H9 (cell line): ENCODE data around the gene TRIM59. TPM values are rescaled to one million over a fixed set of nuclear protein-coding genes. Genes with fewer than 3 reads are reported as not detected.
A peak's percentile ranks its signal among the peaks of the same experiment; 100 is the strongest.

Experiments used
- DNase-seq: peaks from one replicate; pipeline ENCODE4 v3.0.0-alpha.2; 2017
- H2AFZ ChIP-seq: one replicate; pipeline ENCODE4 v1.6.1; 2013; ENCODE audit warnings: mild to moderate bottlenecking, low read length, control low read depth, moderate library complexity
- H2AK5ac ChIP-seq: 2 replicates; pipeline ENCODE4 v1.6.1; 2013; ENCODE audit warnings: low read length, control low read depth, mixed read lengths; ENCODE audit not compliant: insufficient read length
- H2BK120ac ChIP-seq: one replicate; pipeline ENCODE4 v1.6.1; 2013; ENCODE audit warnings: low read depth, mild to moderate bottlenecking, low read length, control low read depth, inconsistent platforms; ENCODE audit not compliant: poor library complexity, severe bottlenecking
- H2BK12ac ChIP-seq: 2 replicates; pipeline ENCODE4 v1.6.1; 2013; ENCODE audit warnings: low read length, control low read depth, mixed read lengths, low read depth; ENCODE audit not compliant: insufficient read length
- H2BK15ac ChIP-seq: 2 replicates; pipeline ENCODE4 v1.6.1; 2013; ENCODE audit warnings: low read depth, low read length, control low read depth
- H2BK20ac ChIP-seq: one replicate; pipeline ENCODE4 v1.6.1; 2013; ENCODE audit warnings: low read depth, mild to moderate bottlenecking, low read length, control low read depth, inconsistent platforms; ENCODE audit not compliant: poor library complexity, severe bottlenecking
- H2BK5ac ChIP-seq: 2 replicates; pipeline ENCODE4 v1.6.1; 2013; ENCODE audit warnings: low read length, control low read depth, mixed read lengths; ENCODE audit not compliant: insufficient read length
- H3K14ac ChIP-seq: 2 replicates; pipeline ENCODE4 v1.6.1; 2013; ENCODE audit warnings: low read length, control low read depth; ENCODE audit not compliant: insufficient read depth
- H3K18ac ChIP-seq: 2 replicates; pipeline ENCODE4 v1.6.1; 2013; ENCODE audit warnings: low read depth, mild to moderate bottlenecking, mixed read lengths, low read length, control low read depth; ENCODE audit not compliant: insufficient read length
- H3K23ac ChIP-seq: 2 replicates; pipeline ENCODE4 v1.6.1; 2013; ENCODE audit warnings: low read length, control low read depth, mixed read lengths, low read depth; ENCODE audit not compliant: insufficient read length
- H3K23me2 ChIP-seq: 2 replicates; pipeline ENCODE4 v1.6.1; 2013; ENCODE audit warnings: low read depth, mild to moderate bottlenecking, mixed read lengths, low read length, control low read depth; ENCODE audit not compliant: insufficient read length, poor library complexity, severe bottlenecking
- H3K27ac ChIP-seq: 2 replicates; pipeline ENCODE4 v1.5.1; 2013; ENCODE audit warnings: low read length, control low read depth, mixed read lengths, low read depth; ENCODE audit not compliant: insufficient read length
- H3K27me3 ChIP-seq: 2 replicates; pipeline ENCODE4 v1.6.1; 2013; ENCODE audit warnings: low read length, control low read depth, inconsistent platforms; ENCODE audit not compliant: insufficient read depth
- H3K4ac ChIP-seq: 2 replicates; pipeline ENCODE4 v1.6.1; 2013; ENCODE audit warnings: low read depth, mild to moderate bottlenecking, control low read depth, inconsistent platforms, low read length, moderate library complexity
- H3K4me1 ChIP-seq: 2 replicates; pipeline ENCODE4 v1.6.1; 2013; ENCODE audit warnings: low read length, control low read depth, inconsistent platforms; ENCODE audit not compliant: insufficient read depth
- H3K4me2 ChIP-seq: 2 replicates; pipeline ENCODE4 v1.6.1; 2013; ENCODE audit warnings: low read length, control low read depth, mixed read lengths; ENCODE audit not compliant: insufficient read length, insufficient read depth
- H3K56ac ChIP-seq: 2 replicates; pipeline ENCODE4 v1.6.1; 2013; ENCODE audit warnings: low read depth, mild to moderate bottlenecking, mixed read lengths, low read length, control low read depth; ENCODE audit not compliant: insufficient read length
- H3K79me1 ChIP-seq: 2 replicates; pipeline ENCODE4 v1.6.1; 2013; ENCODE audit warnings: low read depth, mild to moderate bottlenecking, moderate library complexity, low read length, control low read depth, inconsistent platforms; ENCODE audit not compliant: insufficient read depth, poor library complexity, severe bottlenecking
- H3K79me2 ChIP-seq: 2 replicates; pipeline ENCODE4 v1.6.1; 2013; ENCODE audit warnings: low read length, control low read depth, inconsistent platforms; ENCODE audit not compliant: insufficient read depth
- H3K9ac ChIP-seq: 2 replicates; pipeline ENCODE4 v1.6.1; 2013; ENCODE audit warnings: low read length, control low read depth, mixed read lengths; ENCODE audit not compliant: insufficient read length; ENCODE audit errors: extremely low read depth
- H3K9me3 ChIP-seq: one replicate; pipeline ENCODE4 v1.6.1; 2013; ENCODE audit warnings: low read depth, low read length, inconsistent platforms; ENCODE audit not compliant: control insufficient read depth
- H3T11ph ChIP-seq: one replicate; pipeline ENCODE4 v1.6.1; 2013; ENCODE audit warnings: mild to moderate bottlenecking, low read length, control low read depth, inconsistent platforms
- H4K20me1 ChIP-seq: one replicate; pipeline ENCODE4 v1.6.1; 2013; ENCODE audit not compliant: control insufficient read depth, insufficient read length, insufficient read depth
- H4K5ac ChIP-seq: 2 replicates; pipeline ENCODE4 v1.6.1; 2013; ENCODE audit warnings: low read depth, mild to moderate bottlenecking, mixed read lengths, low read length, control low read depth; ENCODE audit not compliant: insufficient read length
- H4K8ac ChIP-seq: replicated peaks from 2 replicates; pipeline ENCODE4 v1.6.1; 2013; ENCODE audit warnings: low read length, control low read depth, mixed read lengths, low read depth; ENCODE audit not compliant: insufficient read length
- H4K91ac ChIP-seq: 2 replicates; pipeline ENCODE4 v1.6.1; 2013; ENCODE audit warnings: low read depth, mild to moderate bottlenecking, moderate library complexity, mixed read lengths, low read length, control low read depth; ENCODE audit not compliant: insufficient read length
- H3K27ac Mint-ChIP-seq, 3 experiments: 2 replicates in 2 of 3; 3 replicates in 1 of 3; pipeline ENCODE4 v1.8.0; 2020 to 2021; ENCODE audit warnings: mixed read lengths in 3 of 3, mild to moderate bottlenecking in 1 of 3, moderate library complexity in 1 of 3
- H3K27me3 Mint-ChIP-seq: 2 replicates; pipeline ENCODE4 v1.8.0; 2021; ENCODE audit warnings: low read depth, mild to moderate bottlenecking, moderate library complexity, mixed read lengths
- H3K36me3 Mint-ChIP-seq, 3 experiments: 2 replicates in 2 of 3; 3 replicates in 1 of 3; pipeline ENCODE4 v1.8.0; 2020 to 2021; ENCODE audit warnings: low read depth in 3 of 3, mixed read lengths in 3 of 3; ENCODE audit not compliant: insufficient read depth in 1 of 3
- H3K4me1 Mint-ChIP-seq, 2 experiments: 2 replicates each; pipeline ENCODE4 v1.8.0; 2020; ENCODE audit warnings: mixed read lengths in 2 of 2
- H3K4me3 Mint-ChIP-seq, 2 experiments: 2 replicates in 1 of 2; 3 replicates in 1 of 2; pipeline ENCODE4 v1.8.0; 2020 to 2021; ENCODE audit warnings: mild to moderate bottlenecking in 2 of 2, mixed read lengths in 2 of 2, moderate library complexity in 1 of 2
- H3K9me3 Mint-ChIP-seq, 2 experiments: 2 replicates in 1 of 2; 3 replicates in 1 of 2; pipeline ENCODE4 v1.8.0; 2020; ENCODE audit warnings: mild to moderate bottlenecking in 2 of 2, mixed read lengths in 2 of 2, moderate library complexity in 1 of 2
- whole genome bisulfite sequencing: extraction: QIAGEN DNeasy Blood & Tissue Kit; methylation state at CpG from one replicate; pipeline ENCODE4 v1.1.7; 2013; ENCODE audit warnings: missing lambda C conversion rate, low lambda C conversion rate, mixed read lengths; ENCODE audit not compliant: insufficient read length; ENCODE audit errors: extremely low coverage; 5-methylcytosine and 5-hydroxymethylcytosine counted together
- total RNA-seq: library from RNA; stranded (reverse); gene quantifications from 2 replicates; pipeline ENCODE4 v1.2.1, GENCODE V29; 2021
- TF ChIP-seq, protein P1 (sequence below): fragments of 200-600 bp; sonication (generic); conservative IDR thresholded peaks from 3 replicates; pipeline ENCODE4 v1.8.0; 2021; ENCODE audit warnings: antibody characterized with exemption, mild to moderate bottlenecking

The TRIM59 gene
- total RNA-seq, 1 experiment from 2014 or later, result 47.6 TPM

DNA sequence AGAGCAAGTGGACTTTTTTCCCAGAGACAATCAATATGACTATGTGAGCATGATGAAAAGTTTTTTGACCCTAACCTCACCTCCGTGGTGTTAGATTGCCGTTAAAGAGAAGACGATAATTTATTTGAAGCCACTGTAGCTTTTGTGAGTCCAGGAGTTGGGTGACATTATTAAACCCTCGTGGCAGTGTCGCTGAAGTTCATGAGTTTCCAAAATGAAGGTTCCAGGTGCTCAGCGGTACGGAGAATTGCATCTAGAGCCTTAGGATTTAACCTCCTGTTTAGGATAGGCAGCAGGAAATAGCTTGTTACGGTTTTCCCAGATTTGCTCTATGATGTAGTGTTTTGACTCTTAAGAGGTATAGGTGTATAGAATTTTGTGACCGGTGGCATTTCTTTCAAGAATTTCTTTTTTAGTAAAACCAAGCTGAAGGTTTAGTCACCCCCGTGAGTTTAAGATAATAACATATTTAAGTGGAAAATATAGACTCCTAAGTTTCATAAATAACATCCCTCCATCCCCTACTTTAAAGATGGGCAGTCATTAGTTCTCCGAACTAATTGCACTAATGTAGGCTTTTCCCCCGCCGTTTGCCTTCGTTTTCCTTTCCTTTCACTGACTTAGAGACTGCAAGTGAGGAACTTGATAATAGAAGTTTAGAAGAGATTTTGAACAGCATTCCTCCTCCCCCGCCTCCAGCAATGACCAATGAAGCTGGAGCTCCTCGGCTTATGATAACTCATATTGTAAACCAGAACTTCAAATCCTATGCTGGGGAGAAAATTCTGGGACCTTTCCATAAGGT is 48.1 kb downstream of the TRIM59 start:
- H3K23me2 ChIP-seq, result peaks cover 10% of the 10 kb centered on the region
- Mint-ChIP-seq H3K9me3 (peaks cover 0 to 4% of the 10 kb centered on the region in 2 experiments; a peak in 1 of 5 replicates), H3K27ac (peak overlapping the region; percentile 82 to 95 (median 83); a peak in 5 of 7 replicates), H3K27me3 (peaks cover 3% of the 10 kb centered on the region; the same call in 1 of the 2 replicates), H3K36me3 (peaks cover 23 to 42% (median 38%) of the 10 kb centered on the region in 3 experiments), H3K4me3 (peak overlapping the region; percentile 94 to 98), H3K4me1 (peaks cover 34 to 39% of the 10 kb centered on the region in 2 experiments)
- no peak overlapping the region for H3K4ac ChIP-seq
- H3T11ph ChIP-seq, result no peak overlapping the region
- no peak overlapping the region for H2BK12ac ChIP-seq
- no peaks in the 10 kb centered on the region for H3K79me1 ChIP-seq
- TF ChIP-seq, protein P1, sequence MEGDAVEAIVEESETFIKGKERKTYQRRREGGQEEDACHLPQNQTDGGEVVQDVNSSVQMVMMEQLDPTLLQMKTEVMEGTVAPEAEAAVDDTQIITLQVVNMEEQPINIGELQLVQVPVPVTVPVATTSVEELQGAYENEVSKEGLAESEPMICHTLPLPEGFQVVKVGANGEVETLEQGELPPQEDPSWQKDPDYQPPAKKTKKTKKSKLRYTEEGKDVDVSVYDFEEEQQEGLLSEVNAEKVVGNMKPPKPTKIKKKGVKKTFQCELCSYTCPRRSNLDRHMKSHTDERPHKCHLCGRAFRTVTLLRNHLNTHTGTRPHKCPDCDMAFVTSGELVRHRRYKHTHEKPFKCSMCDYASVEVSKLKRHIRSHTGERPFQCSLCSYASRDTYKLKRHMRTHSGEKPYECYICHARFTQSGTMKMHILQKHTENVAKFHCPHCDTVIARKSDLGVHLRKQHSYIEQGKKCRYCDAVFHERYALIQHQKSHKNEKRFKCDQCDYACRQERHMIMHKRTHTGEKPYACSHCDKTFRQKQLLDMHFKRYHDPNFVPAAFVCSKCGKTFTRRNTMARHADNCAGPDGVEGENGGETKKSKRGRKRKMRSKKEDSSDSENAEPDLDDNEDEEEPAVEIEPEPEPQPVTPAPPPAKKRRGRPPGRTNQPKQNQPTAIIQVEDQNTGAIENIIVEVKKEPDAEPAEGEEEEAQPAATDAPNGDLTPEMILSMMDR, result no peak
- no peaks in the 10 kb centered on the region for H3K27me3 ChIP-seq
- peak overlapping the region; percentile 90 for H3K9ac ChIP-seq
- no peak overlapping the region for H2BK20ac ChIP-seq
- H4K8ac ChIP-seq, result no peak overlapping the region
- H2AFZ ChIP-seq, result no peak overlapping the region
- peaks cover 32% of the 10 kb centered on the region; the same call in 1 of the 2 replicates for H3K79me2 ChIP-seq
- no peak overlapping the region for H3K56ac ChIP-seq
- H2BK15ac ChIP-seq, result no peak overlapping the region
- H3K23ac ChIP-seq, result no peak overlapping the region
- no peaks in the 10 kb centered on the region for H3K9me3 ChIP-seq
- H4K5ac ChIP-seq, result no peak overlapping the region
- H4K20me1 ChIP-seq, result no peaks in the 10 kb centered on the region
- no peak overlapping the region for H2BK120ac ChIP-seq
- no peak overlapping the region for H3K27ac ChIP-seq
- no peaks in the 10 kb centered on the region for H3K4me1 ChIP-seq
- H3K18ac ChIP-seq, result no peak overlapping the region
- no CpG with 5 or more reads among the region's 16 CpGs for WGBS
- no peak overlapping the region for H2AK5ac ChIP-seq
- H4K91ac ChIP-seq, result no peak overlapping the region
- H3K4me2 ChIP-seq, result peak overlapping the region; percentile 95
- H2BK5ac ChIP-seq, result no peak overlapping the region
- no peak overlapping the region for H3K14ac ChIP-seq
- DNase-seq, result no peak
